AG04450 (cell line): ENCODE data around the gene MSMO1. TPM values are rescaled to one million over a fixed set of nuclear protein-coding genes. Genes with fewer than 3 reads are reported as not detected.

Source experiments
- CTCF ChIA-PET: fragments of 300-600, 350-600 bp; formaldehyde crosslinking; extraction: SDS; loops from one replicate; lab custom pipeline; 2022; ENCODE audit warnings: antibody characterized with exemption, inconsistent platforms; lab: Charles Lee
- POLR2A ChIA-PET: fragments of 350-600 bp; formaldehyde crosslinking; extraction: SDS; loops from one replicate; lab custom pipeline; 2021; ENCODE audit warnings: antibody characterized with exemption, inconsistent platforms; lab: Yijun Ruan, JAX
- DNase-seq: peaks from one replicate; pipeline ENCODE4 v3.0.0-alpha.2; 2011; ENCODE audit warnings: low read depth, low spot score
- H3K27ac ChIP-seq: one replicate; pipeline ENCODE4 v1.5.1; 2012; ENCODE audit warnings: low read depth, low read length, control low read depth
- H3K27me3 ChIP-seq: one replicate; pipeline ENCODE4 v1.6.0; 2012; ENCODE audit warnings: low read length; ENCODE audit not compliant: control insufficient read depth, insufficient read depth
- H3K4me3 ChIP-seq: 2 replicates; pipeline ENCODE4 v1.5.1; 2011; ENCODE audit warnings: mild to moderate bottlenecking, low read depth, low read length, control low read depth
- H3K9me3 ChIP-seq: 2 replicates; pipeline ENCODE4 v1.5.1; 2012; ENCODE audit warnings: low read length; ENCODE audit not compliant: control insufficient read depth, insufficient read depth
- polyA plus RNA-seq: library from polyadenylated mRNA; depleted of rRNA; stranded (reverse); fragments of >200 nt; gene quantifications from 2 replicates; pipeline ENCODE4 v1.2.3, GENCODE V29; 2011
- TF ChIP-seq, protein P1 (sequence below): IDR thresholded peaks from 2 replicates; pipeline ENCODE4 v1.5.1; 2011; ENCODE audit warnings: low read depth, low read length, control low read depth, inconsistent platforms

MSMO1 gene
- polyA plus RNA-seq, 1 experiment = 53.0 TPM

- no peaks in the 10 kb centered on the region for H3K9me3 ChIP-seq
- H3K27ac ChIP-seq = no peak overlapping the region
- POLR2A ChIA-PET = no interaction called here
- H3K27me3 ChIP-seq = no peaks in the 10 kb centered on the region
- CTCF ChIA-PET = interaction anchor here (0.9 to 2.7 kb wide), 7 partner anchors 9 to 225 kb away, joined by 3 to 15 read pairs (median 5); no protein-coding TSS in a partner anchor
- TF ChIP-seq, protein P1, sequence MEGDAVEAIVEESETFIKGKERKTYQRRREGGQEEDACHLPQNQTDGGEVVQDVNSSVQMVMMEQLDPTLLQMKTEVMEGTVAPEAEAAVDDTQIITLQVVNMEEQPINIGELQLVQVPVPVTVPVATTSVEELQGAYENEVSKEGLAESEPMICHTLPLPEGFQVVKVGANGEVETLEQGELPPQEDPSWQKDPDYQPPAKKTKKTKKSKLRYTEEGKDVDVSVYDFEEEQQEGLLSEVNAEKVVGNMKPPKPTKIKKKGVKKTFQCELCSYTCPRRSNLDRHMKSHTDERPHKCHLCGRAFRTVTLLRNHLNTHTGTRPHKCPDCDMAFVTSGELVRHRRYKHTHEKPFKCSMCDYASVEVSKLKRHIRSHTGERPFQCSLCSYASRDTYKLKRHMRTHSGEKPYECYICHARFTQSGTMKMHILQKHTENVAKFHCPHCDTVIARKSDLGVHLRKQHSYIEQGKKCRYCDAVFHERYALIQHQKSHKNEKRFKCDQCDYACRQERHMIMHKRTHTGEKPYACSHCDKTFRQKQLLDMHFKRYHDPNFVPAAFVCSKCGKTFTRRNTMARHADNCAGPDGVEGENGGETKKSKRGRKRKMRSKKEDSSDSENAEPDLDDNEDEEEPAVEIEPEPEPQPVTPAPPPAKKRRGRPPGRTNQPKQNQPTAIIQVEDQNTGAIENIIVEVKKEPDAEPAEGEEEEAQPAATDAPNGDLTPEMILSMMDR = peak; percentile 59
- no peak overlapping the region for H3K4me3 ChIP-seq
- no peak for DNase-seq
Measured at GRCh38 chr4:165355900-165356300, 28.4 kb downstream of the MSMO1 start.

DNA sequence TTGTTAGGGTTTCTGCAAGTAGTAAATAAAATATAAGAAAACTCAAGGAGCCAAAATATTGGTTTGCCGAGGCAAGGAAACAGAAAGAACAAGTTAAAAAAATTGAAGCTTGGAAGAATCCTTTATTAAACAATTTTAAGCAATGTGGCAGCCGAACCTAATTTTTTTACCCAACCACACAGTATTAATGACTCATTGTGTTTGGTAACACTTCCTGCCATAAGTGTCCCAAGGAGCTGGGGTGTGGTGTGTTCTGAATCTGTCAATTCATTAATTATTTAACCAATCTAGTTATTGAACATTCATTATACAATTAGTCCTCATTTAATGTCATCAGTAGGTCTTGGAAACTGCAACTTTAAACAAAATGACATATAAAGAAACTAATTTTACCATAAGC is 32.0 kb downstream of the MSMO1 start:
- POLR2A ChIA-PET = interaction anchor here (0.6 kb wide), 1 partner anchor 1809 kb away, joined by 4 read pairs; no protein-coding TSS in a partner anchor
- no peaks in the 10 kb centered on the region for H3K9me3 ChIP-seq
- no peak overlapping the region for H3K27ac ChIP-seq
- no peak overlapping the region for H3K4me3 ChIP-seq
- no peak for DNase-seq
- H3K27me3 ChIP-seq = peaks cover 2% of the 10 kb centered on the region
- CTCF ChIA-PET = interaction anchor here (0.6 to 0.9 kb wide), 3 partner anchors 10 to 246 kb away, joined by 3 read pairs; no protein-coding TSS in a partner anchor
- TF ChIP-seq, protein P1 = no peak

GRCh38 chr4:165360041-165360695 is 32.7 kb downstream of the MSMO1 start:
- POLR2A ChIA-PET = interaction anchor here (0.6 kb wide), 1 partner anchor 1810 kb away, joined by 4 read pairs; no protein-coding TSS in a partner anchor
- TF ChIP-seq, protein P1 = no peak
- DNase-seq = no peak
- peaks cover 2% of the 10 kb centered on the region for H3K27me3 ChIP-seq
- H3K27ac ChIP-seq = no peak overlapping the region
- no peaks in the 10 kb centered on the region for H3K9me3 ChIP-seq
- CTCF ChIA-PET = interaction anchor here (0.6 to 0.7 kb wide), 2 partner anchors 11 to 247 kb away, joined by 3 read pairs; no protein-coding TSS in a partner anchor
- H3K4me3 ChIP-seq = no peak overlapping the region

- POLR2A ChIA-PET = no interaction called here
- Histone ChIP-seq H3K27me3 (peaks cover 2% of the 10 kb centered on the region), H3K4me3 (no peak overlapping the region), H3K9me3 (no peaks in the 10 kb centered on the region), H3K27ac (no peak overlapping the region)
- DNase-seq = no peak
- CTCF ChIA-PET = no interaction called here
- TF ChIP-seq, protein P1 = no peak
Measured at GRCh38 chr4:165360985-165361670, 33.7 kb downstream of the MSMO1 start.

GRCh38 chr4:165361810-165362209 is 34.3 kb downstream of the MSMO1 start:
- ChIA-PET POLR2A (no interaction called here), CTCF (no interaction called here)
- peaks cover 2% of the 10 kb centered on the region for H3K27me3 ChIP-seq
- H3K27ac ChIP-seq = no peak overlapping the region
- H3K4me3 ChIP-seq = no peak overlapping the region
- TF ChIP-seq, protein P1 = no peak
- DNase-seq = no peak
- H3K9me3 ChIP-seq = no peaks in the 10 kb centered on the region
